ENCODE data around the gene HMGCLL1.

The HMGCLL1 gene

DNA sequence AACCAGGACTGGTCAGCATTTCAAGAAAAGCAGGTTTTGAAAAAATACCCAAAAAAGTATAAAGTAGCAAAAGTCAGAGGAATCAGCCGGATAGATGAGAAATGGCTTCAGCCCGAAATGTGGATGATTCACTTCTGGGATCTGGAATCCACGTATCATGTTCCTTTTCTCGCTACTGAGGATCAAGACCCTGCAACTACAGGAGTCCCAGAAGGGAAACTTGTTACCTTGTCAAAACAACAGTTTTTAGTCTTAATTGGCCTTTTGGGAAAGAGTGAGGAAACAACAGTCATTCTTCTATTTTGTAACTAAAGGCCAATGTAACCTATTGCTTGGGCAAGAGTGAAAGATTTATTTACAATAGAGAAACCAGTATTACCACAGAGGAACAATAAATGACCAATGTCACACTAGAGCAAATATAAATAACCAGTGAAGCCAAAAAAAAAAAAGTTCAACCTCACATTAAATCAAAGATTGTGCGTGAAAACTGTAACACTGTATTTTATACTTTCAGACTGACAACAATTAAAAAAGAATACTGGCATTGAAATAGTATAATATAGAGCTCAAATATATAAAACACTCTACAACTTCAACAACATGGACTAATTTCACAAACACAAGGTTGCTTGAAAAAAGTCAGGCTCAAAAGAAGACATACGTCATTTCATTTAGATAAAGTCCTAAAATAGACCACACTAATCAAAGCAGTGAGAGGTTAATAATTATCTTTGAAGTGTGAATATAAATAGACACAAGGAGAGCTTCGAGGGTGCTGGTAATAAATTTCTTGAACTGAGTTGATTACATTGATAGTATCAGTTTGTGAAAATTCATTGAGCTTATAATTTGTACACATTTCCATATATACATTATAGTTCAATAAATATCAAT lies 135.5 kb downstream of the HMGCLL1 start:
- no peak for DNase-seq (ENCODE audit: low spot score)

DNA sequence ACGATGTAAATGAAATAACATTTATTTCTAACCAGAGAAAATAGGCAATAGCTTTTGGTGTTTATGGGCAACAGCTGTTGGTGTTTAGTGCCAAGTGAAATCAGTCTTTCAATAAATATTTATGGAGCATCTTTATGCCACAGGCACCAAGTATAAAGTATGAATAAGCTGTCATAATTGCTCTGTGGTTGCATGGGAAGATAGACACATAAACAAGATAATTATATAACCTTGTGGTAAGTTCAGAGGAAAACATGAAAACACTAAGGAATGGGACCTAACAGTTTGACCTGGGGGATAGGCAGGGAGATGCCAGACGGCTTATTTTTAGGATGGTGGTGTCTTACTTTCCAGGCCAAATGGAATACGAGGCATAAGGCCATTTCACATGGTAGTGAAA lies 140.8 kb downstream of the HMGCLL1 start:
- no peak for DNase-seq (ENCODE audit: low spot score)

DNA sequence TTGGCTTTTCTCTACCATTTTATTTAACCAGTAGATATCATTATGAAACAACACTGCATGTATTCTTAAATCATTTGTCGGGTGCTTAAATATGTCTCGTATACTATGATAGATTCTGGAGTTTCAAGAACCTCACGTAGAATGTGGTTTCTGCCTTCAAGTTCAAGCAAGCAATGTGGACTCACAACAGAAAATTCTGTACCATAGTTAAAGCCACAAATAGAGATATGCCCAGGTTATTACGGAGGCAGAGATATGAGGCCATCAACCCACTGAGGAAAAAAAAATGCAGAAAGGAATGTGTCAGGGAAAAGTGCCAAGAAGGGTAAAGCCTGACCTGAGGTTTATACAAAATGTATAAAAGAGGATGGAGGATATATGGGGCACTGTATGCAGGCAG lies 141.9 kb downstream of the HMGCLL1 start:
- DNase-seq (ENCODE audit: low spot score): no peak

DNA sequence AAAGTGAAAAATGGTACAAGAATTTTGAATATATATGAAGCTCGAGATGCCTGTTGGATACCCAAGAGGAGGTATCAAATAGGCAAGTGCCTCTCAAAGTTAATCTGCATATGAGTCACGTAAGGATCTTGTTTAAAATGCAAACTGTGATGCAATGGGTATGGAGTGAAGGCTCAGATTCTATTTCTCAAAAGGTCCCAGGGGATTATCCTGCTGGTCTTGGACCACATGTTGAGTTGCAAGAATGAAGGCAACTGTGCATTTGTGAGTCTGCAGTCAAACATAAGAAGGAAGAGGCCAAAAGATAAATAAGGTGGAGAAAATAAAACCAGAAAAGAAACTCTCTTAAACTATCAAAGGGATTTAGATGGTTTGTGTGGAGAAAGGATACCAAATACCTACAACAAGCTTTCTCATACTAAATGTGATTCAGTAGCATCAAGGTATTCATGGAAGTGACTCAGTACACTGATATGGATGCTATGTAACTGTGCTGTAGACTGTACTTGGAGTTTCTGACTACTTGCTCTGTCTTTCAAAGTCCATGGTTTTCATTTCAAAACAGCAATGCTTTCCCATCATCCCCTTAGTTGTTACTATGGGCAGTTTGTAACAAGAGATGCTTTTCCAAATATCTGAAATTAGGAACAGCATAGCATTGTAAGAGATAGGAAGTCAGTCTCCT lies 145.4 kb downstream of the HMGCLL1 start:
- DNase-seq (ENCODE audit: low spot score): no peak

DNA sequence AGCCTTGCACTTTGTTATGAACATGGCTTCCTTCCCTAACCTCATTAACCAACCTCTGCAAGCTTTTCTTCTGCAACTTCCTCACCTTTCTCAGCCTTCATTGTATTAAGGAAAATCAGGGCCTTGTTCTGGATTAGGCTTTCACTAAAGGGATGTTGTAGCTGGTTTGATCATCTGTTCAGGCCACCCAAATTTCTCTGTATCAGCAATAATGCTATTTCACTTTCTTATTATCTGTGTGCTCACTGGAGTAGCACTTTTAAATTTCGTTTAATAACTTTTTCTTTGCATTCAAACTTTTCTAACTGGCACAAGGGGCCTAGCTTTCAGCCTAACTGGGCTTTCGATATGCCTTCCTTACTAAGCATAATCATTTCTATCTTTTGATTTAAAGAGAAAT lies 155.1 kb downstream of the HMGCLL1 start:
- no peak for DNase-seq (ENCODE audit: low spot score)

DNA sequence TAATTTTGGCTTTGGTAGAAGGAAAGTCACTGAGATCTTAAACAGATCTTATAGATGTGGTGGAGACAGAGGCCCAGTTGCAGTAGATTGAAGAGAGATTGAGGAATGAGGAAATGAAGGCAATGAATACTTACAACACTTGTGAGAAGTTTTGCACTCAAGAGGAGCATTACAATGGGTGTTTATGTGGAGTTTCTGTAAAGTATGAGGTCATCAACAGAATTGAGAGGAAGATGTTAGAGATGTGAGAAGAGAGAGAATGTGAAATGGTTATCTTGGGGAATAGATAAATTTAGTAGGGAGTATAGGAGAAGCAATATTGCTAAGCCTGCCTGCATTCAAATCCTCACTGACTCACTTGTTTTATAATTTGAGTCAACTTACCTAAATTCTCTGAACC lies 168.3 kb downstream of the HMGCLL1 start:
- DNase-seq (ENCODE audit: low spot score): no peak

DNA sequence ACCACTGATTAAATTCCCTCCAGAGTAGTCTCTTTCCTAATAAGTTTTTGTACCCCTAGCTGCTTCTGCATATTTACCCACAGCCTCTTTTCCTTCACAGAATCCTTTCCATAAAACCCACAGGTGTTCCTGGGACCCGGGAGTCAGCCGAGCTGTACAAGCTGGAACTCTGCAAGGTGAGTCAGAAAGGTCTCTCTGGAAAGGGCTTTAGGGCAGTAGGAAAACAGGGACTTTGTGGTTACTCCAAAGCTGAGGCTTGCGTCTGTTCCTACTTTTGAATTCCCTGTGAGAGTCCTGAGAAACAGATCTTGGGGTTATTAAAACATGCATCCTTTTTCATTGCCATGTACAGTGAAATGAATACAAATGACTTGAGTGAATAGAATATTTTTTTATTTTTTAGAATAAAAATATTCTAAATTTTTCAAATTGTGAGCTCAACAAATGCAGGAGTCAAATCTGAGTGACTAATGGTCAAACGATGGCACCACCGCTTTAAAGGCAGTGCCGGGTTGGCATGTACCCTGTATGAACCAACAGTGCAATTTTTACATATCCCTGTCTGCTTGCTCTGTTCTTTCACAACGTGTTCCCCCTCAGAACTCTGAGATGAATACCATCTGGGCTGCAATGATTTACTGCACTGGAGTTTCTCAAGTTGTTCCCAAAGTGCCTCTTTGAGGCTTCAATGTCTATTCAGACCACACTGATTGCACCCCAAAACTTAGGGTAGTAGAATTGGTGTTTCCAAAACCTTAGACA lies 173.3 kb downstream of the HMGCLL1 start:
- DNase-seq (ENCODE audit: low spot score): no peak

DNA sequence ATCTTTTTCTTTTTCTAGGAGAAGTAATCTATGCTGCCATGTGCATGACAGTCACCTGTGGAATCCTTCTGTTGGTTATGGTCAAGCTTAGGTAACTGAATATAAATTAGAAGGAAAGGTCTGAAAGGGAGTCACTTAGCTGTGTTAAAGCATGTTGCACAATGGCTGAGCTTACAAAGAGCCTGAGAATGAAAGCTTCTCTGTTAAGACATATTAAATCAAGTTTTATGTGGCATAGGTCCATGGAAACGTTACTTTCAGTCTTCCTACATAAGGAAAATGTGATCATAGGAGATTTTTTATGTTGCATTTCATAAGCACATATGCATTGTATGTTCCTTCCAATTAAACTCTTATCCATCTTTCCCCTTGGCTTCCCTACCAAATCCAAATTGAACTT lies 179.6 kb downstream of the HMGCLL1 start:
- no peak for DNase-seq (ENCODE audit: low spot score)

DNA sequence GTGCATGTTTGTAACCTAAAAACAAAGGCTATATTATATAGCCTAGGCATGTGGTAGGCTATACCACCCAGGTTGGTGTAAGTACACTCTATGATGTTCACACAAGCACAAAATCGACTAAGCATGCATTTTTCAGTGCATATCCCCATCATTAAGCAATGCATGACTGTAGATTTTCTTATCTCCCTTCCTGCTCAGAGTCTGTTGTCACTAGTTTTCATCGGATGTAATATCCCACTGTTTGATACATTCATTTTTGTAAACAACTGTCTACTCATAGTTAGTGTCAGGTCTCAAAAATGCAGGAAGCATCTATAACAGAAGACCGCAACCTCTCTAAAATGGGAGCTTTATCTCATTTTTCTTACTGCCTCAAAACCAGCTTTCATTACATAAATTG lies 181.0 kb downstream of the HMGCLL1 start:
- no peak for DNase-seq (ENCODE audit: low spot score)

DNA sequence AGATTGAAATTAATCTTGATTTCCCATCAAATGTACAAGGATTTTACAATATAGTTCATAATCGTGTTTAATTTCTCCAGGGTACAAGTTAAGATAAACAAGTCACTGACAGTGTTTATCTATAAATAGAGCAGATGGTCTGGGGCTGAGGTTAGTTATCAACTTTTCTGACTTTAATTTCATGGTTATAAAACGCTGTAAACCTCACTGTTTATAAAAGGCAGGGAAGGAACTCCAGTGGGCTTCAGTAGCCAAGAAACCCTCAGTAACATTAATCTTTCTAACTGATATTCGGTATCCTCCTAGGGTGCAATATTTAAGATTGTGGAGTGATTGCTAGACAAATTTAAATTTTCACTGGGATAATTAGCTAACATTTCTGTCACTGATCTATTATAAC lies 183.1 kb downstream of the HMGCLL1 start:
- DNase-seq (ENCODE audit: low spot score): no peak

DNA sequence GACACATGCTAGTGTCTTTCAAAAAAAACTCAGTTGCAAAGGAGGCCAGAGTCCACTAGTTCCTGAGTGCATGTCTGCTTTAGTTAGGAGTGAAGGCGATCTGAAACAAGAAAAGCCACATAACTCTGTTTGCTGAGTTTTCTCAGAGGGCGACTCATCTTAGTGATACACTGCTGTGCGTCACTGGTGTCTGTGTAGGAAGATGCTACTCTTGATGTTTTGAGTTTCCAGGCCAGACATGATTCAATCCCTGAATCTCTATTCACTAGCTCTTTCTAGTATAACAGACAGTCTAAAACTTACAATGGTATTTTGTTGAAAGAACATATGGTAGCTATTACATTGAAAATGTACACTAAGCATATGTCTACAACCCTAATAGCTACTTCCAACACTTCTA lies 190.8 kb downstream of the HMGCLL1 start:
- no peak for DNase-seq (ENCODE audit: low spot score)

Data from D341Med (cell line).